Measurements from ENCODE around the gene QSER1.

DNA sequence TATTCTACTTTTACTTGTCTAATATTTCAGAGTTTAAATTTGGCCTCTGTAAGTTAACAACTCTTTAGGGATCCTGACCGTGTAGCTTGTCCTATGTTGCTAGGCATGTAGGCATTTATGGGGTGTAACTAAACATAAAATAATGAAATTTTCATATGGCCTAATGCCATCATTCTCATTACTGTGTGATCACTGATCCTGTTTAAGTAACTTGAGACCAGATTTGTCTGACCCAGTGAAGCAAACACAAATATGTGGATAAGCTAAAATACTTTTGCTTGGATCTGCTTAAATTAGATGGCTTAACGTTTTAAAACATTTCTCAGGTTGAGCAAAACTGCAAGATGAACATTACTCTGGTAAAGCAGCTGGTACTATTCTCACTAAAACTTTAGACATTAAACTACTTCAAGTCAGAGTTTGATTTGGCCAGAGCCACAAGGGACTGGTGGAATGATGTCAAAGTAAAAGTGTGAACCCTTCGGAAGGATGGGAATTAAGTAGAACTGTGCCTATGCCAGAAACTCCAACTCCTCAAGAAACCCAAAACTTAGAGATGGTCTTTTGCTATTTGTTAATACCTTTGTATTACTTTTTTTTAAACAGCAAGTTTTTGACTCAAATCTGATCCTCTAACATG, 12.5 kb downstream of the QSER1 start:
- TF ChIP-seq, protein P1, sequence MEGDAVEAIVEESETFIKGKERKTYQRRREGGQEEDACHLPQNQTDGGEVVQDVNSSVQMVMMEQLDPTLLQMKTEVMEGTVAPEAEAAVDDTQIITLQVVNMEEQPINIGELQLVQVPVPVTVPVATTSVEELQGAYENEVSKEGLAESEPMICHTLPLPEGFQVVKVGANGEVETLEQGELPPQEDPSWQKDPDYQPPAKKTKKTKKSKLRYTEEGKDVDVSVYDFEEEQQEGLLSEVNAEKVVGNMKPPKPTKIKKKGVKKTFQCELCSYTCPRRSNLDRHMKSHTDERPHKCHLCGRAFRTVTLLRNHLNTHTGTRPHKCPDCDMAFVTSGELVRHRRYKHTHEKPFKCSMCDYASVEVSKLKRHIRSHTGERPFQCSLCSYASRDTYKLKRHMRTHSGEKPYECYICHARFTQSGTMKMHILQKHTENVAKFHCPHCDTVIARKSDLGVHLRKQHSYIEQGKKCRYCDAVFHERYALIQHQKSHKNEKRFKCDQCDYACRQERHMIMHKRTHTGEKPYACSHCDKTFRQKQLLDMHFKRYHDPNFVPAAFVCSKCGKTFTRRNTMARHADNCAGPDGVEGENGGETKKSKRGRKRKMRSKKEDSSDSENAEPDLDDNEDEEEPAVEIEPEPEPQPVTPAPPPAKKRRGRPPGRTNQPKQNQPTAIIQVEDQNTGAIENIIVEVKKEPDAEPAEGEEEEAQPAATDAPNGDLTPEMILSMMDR (IDR thresholded peaks at IDR 0.05; ENCODE audit: low read depth, low read length, poor library complexity, severe bottlenecking), result no peak
- TF ChIP-seq EZH2phosphoT487 (IDR thresholded peaks at IDR 0.05; ENCODE audit: borderline replicate concordance, low read length), result no peak
